ENCODE measurements around the gene NPSR1.
A peak's percentile ranks its signal among the peaks of the same experiment; 100 is the strongest.
"Not testable (repeated sequence)": the region's sequence is repeated elsewhere in the genome, so short reads cannot be mapped to it uniquely, and the experiment has no call there.

The NPSR1 gene, protein sequence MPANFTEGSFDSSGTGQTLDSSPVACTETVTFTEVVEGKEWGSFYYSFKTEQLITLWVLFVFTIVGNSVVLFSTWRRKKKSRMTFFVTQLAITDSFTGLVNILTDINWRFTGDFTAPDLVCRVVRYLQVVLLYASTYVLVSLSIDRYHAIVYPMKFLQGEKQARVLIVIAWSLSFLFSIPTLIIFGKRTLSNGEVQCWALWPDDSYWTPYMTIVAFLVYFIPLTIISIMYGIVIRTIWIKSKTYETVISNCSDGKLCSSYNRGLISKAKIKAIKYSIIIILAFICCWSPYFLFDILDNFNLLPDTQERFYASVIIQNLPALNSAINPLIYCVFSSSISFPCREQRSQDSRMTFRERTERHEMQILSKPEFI

DNA sequence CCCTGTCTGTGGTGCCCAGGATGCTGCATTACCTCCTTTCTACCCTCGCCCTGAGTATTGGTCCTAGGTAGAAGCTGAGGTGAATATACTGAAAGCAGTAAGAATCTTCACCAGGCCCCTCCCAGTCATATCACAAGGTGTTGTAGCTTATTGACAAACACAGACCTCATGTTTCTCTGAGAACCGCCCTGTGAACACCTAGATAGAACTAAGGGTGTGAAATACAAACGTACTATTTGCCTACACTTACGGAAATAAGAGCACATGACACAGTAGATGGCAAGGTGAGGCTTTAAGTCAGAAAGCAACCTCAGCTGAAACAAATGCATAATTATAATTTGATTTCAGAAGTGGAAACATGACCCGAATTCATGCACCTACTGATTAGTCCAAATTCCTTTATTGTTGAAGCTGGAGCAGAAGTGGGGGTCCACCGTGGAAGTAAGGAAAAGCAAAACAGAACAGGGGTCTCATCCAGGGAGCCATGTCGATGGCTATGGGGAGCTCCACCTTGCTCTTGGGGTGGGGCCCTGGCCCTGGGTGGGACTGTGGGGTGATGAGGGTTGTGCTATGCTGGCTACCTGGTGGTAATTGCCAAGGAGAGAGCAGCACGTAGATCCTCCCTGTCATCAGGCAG lies at the start of gene NPSR1:
NPSR1 (plus strand) TSS at position 587 of the 637 bp plus-strand sequence. CDS start 195 bp downstream, outside the sequence.
- in situ Hi-C loops (cut with HindIII; ENCODE audit: low pct_unique_long_range_greater_than_20kb, low sequenced_read_pairs): no loop called here
- no peak for DNase-seq (ENCODE audit: low read depth in 1 of 2, low spot score in 1 of 2)
- no peak for TF ChIP-seq JUND (IDR thresholded peaks at IDR 0.05; ENCODE audit: low read depth)

DNA sequence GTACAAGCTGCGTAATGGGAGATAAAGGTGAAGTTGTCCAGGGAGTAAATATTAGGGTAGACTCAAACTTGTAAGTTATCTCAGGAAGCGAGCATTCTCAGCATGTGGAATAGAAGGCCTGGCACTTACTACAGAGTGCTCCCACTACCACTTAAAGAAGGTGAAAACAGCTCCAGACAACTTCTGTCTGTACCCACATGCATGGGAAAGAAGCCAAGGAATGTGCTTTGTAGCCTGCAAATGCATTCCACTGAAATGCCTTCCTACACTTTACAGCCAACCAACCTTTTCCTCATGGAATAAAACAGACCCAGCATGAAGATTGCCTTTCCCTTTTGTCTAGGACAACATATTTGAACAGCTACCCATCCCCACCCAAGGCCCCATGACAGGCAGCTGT lies 45.4 kb upstream of the NPSR1 start:
- no peak for TF ChIP-seq JUND (IDR thresholded peaks at IDR 0.05; ENCODE audit: low read depth)
- peak; percentile 24 to 84 for DNase-seq (ENCODE audit: low read depth in 1 of 2, low spot score in 1 of 2)
- in situ Hi-C loops (cut with HindIII; ENCODE audit: low pct_unique_long_range_greater_than_20kb, low sequenced_read_pairs): no loop called here

DNA sequence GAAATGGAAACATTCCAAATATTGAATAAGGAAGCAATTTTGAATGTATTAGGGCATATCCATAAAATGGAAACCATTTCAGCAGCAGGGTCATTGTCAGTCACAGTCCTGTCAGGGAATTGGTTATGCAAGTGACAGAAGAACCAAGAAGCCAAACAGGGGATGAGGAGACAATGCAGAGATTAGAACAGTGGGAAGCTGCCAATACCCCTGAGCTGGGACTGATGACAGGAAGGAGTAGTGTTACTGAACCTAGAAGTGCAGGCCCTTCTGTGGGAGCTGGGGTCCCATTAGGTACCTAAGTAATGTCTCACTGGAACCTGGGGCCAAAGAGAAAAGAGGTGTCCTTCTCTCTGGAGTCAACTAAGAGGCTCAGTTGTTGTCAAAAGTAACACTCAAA lies 37.6 kb upstream of the NPSR1 start:
- TF ChIP-seq JUND (IDR thresholded peaks at IDR 0.05; ENCODE audit: low read depth): no peak
- in situ Hi-C loops (cut with HindIII; ENCODE audit: low pct_unique_long_range_greater_than_20kb, low sequenced_read_pairs): no loop called here
- no peak for DNase-seq (ENCODE audit: low read depth in 1 of 2, low spot score in 1 of 2)

DNA sequence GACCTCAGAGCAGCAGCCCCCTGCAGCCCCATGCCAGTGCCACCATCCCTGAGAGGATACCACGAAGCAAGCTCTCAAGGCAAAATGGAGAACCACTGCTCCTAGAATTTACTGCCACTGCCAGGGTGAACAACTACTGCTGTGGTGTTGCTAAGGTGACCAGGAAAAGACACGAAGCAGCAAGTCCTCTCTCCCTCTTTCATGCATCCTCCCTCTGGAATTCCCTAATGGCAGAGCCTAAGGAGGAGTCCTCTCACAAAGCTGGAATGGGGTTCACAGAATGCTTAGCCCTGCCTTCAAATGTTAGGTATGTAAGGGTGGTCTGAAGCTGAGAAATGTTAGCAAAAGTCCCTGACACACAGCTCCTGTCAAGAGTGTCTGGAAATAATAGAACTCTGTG lies 35.8 kb upstream of the NPSR1 start:
- in situ Hi-C loops (cut with HindIII; ENCODE audit: low pct_unique_long_range_greater_than_20kb, low sequenced_read_pairs): no loop called here
- peak in 1 of 2 experiments; percentile 80 for DNase-seq (ENCODE audit: low read depth in 1 of 2, low spot score in 1 of 2)
- TF ChIP-seq JUND (IDR thresholded peaks at IDR 0.05; ENCODE audit: low read depth): no peak

DNA sequence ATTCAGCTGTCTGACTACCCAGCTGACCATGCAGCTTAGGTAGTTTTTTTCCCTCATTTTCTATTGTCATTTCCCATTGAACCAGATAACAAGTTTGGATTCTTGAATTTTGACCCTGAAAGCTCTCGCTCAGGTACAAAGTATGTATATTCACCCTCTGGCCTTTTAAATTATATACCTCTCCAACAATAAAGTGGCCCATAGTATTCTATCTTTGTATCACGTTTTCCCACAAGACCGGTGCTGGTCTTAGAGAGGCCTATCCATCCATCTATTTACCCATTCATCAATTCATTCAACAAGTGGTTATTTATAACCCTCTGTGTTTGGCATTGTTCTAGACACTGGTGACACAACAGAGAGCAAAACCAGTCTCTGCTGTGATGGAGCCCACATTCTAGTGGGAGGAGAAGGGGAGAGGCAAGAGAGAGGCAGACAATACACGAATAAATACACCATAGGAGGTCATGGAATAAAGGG lies 35.2 kb upstream of the NPSR1 start:
- DNase-seq (ENCODE audit: low read depth in 1 of 2, low spot score in 1 of 2): peak in 1 of 2 experiments; percentile 92
- in situ Hi-C loops (cut with HindIII; ENCODE audit: low pct_unique_long_range_greater_than_20kb, low sequenced_read_pairs): no loop called here
- no peak for TF ChIP-seq JUND (IDR thresholded peaks at IDR 0.05; ENCODE audit: low read depth)

DNA sequence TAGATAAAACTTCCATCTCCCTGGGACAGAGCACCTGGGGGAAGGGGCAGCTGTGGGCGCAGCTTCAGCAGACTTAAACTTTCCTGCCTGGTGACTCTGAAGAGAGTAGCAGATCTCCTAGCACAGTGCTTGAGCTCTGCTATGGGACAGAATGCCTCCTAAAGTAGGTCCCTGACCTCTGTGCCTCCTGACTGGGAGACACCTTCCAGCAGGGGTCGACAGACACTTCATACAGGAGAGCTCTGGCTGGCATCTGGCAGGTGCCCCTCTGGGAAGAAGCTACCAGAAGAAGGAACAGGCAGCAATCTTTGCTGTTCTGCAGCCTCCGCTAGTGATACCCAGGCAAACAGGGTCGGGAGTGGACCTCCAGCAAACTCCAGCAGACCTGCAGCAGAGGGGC lies 29.4 kb upstream of the NPSR1 start:
- in situ Hi-C loops (cut with HindIII; ENCODE audit: low pct_unique_long_range_greater_than_20kb, low sequenced_read_pairs): not testable (repeated sequence)

DNA sequence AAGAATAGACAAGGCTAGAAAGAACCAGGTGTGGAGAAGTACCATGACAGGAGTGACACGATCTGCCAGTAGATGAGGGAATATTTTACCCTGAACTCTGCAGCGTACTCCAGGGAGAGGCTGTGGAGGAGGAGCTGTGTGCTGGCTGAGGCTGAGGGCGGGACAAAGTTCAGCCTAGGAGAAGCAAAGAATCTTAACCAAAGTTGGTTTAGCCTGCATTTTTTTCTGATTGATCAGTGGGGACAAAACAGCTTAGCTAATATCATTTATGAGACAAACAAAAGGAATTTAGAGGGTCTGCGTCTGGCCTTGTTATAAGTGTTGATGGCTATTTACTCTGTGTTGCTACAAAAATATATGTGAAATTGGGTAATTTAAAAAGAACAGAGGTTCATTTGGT lies 5.2 kb upstream of the NPSR1 start:
- TF ChIP-seq JUND (IDR thresholded peaks at IDR 0.05; ENCODE audit: low read depth): no peak
- in situ Hi-C loops (cut with HindIII; ENCODE audit: low pct_unique_long_range_greater_than_20kb, low sequenced_read_pairs): no loop called here
- no peak for DNase-seq (ENCODE audit: low read depth in 1 of 2, low spot score in 1 of 2)

More for the DNA sequence above, 29.4 kb upstream of the NPSR1 start:
- not testable (repeated sequence) for DNase-seq (ENCODE audit: low read depth in 1 of 2, low spot score in 1 of 2)

DNA sequence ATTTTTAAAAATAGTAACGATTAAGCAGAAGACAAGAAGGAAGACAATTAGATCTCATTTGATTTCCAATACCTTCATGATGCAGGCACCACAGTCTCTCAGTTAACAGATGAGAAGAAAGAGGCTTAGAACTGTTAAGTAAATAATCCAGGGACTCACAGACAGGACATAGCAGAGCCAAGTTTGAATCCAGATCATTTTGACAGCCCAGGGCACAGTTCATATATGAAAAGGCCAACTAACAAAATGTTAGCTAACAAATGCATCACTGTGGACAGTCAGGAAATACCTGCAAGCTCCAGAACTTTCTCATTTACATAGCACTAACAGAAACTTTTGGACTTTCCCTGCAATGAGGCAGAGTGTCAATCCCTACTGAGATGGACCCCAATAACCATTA lies 4.2 kb upstream of the NPSR1 start:
- in situ Hi-C loops (cut with HindIII; ENCODE audit: low pct_unique_long_range_greater_than_20kb, low sequenced_read_pairs): no loop called here
- DNase-seq (ENCODE audit: low read depth in 1 of 2, low spot score in 1 of 2): no peak
- TF ChIP-seq JUND (IDR thresholded peaks at IDR 0.05; ENCODE audit: low read depth): no peak

DNA sequence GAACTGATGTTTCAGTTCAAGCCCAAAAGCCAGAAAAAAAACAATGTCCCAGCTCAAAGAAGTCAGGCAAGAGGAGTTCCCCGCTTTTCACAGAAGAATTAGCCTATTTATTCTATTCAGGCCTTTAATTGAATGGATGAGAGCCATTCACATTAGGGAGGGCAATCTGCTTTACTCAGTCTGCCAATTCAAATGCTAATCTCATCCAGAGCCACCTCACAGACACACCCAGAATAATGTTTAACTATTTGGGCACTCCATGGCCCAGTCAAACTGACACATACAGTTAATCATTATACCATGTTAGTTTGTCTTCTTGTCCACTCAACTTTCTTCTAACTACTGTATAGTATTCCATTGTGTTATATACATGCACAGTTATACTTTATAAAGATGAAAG lies 2.6 kb upstream of the NPSR1 start:
- no peak for TF ChIP-seq JUND (IDR thresholded peaks at IDR 0.05; ENCODE audit: low read depth)
- in situ Hi-C loops (cut with HindIII; ENCODE audit: low pct_unique_long_range_greater_than_20kb, low sequenced_read_pairs): no loop called here
- DNase-seq (ENCODE audit: low read depth in 1 of 2, low spot score in 1 of 2): no peak

DNA sequence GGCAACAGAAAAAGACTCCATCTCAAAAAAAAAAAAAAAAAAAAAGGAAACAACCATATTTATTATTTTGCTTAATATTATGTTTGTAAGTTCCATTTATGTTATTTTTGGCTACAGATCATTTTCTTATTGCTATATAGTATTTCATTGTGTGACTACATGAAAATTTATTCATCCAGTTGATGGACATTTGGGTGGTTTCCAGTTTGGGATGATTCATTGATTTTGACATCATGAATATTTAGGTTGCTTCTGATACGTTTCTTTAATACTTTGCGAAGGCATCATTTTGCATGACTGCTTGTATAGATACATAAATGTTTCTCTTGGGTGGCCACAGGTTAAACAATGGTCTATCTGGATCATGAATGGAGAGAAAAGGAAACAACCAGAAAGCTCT lies 2.0 kb upstream of the NPSR1 start:
- no peak for TF ChIP-seq JUND (IDR thresholded peaks at IDR 0.05; ENCODE audit: low read depth)
- in situ Hi-C loops (cut with HindIII; ENCODE audit: low pct_unique_long_range_greater_than_20kb, low sequenced_read_pairs): no loop called here
- DNase-seq (ENCODE audit: low read depth in 1 of 2, low spot score in 1 of 2): no peak

DNA sequence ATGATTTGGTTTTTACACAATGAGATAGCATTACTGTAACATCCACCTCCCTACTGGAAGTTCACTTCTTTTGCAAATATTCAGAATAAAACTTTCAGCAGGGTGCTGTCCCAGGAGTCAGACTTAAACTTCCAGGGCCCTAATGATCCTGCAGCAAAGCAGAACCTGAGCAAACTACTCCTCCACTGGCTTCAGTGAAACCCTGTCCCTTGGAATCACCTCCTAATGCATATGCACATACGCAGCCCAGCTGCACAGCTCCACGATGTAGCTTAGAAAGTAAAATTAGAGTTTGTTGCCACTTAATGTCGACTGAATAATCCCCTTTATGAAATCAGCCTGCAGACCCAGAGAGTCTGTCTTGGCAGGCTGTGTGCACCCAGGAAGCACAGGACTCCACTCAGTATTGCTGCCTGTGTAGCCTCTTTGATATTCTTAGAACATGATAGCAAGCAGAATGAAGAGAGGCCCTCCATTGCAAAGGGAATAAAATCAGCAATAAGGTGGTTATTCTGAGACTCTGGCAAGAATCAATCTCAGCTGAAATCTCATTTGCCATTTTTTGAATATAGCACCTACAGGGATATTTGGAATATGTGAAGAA lies 1.6 kb downstream of the NPSR1 start:
- in situ Hi-C loops (cut with HindIII; ENCODE audit: low pct_unique_long_range_greater_than_20kb, low sequenced_read_pairs): no loop called here
- TF ChIP-seq JUND (IDR thresholded peaks at IDR 0.05; ENCODE audit: low read depth): no peak
- no peak for DNase-seq (ENCODE audit: low read depth in 1 of 2, low spot score in 1 of 2)

DNA sequence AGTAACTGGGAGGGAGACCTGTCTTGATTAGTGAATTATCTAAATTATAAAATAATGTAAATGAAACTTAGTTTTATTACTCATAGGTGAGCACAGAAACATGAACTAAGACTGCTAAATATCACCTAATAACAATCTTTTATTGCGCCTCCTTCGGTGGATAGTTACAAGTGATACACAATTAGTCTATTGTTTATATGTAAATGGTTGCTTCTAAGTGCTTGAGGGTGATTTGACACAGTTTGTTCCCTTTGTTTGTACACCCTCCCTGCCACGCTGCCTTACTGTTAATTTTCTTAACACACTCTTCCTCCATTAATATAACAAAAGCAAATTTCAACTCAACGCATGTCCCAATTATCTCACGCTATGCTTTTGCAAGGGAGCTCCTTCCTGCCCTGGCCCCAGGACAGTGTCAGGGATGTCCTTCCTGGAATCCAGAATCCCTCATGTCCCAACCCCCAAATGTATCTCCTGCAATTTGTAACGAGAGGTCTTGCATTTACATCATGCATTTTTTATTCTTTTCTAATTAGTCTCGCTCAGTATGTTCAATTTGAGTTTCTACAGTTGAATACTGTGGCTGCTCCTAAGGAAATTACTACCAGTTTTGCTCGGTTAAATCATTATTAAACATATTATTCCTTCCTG lies 4.2 kb downstream of the NPSR1 start:
- in situ Hi-C loops (cut with HindIII; ENCODE audit: low pct_unique_long_range_greater_than_20kb, low sequenced_read_pairs): no loop called here
- no peak for TF ChIP-seq JUND (IDR thresholded peaks at IDR 0.05; ENCODE audit: low read depth)
- DNase-seq (ENCODE audit: low read depth in 1 of 2, low spot score in 1 of 2): no peak

DNA sequence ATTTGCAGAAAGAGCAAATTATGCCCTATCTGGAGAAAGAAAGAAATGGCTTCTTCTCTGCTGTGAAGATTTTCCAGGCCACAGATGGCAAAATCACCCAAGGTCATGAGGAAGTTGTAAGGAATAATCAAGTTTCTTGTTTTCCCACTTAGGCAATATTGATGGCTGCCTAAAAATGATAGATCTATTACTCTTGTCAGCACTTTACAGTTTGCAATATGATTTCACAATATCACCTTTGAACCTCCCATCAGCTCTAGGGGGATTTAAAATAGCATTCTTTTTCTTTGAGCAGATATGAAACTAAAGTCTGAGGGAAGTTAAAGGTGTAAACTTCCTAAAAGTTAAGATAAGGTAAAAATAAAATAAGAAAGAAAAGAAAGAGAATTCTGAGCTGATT lies 6.7 kb downstream of the NPSR1 start:
- no peak for DNase-seq (ENCODE audit: low read depth in 1 of 2, low spot score in 1 of 2)
- in situ Hi-C loops (cut with HindIII; ENCODE audit: low pct_unique_long_range_greater_than_20kb, low sequenced_read_pairs): no loop called here
- TF ChIP-seq JUND (IDR thresholded peaks at IDR 0.05; ENCODE audit: low read depth): no peak

Data from T47D (cell line).